ENCODE results near the gene ALPP. TPM values are rescaled to one million over a fixed set of nuclear protein-coding genes. Genes with fewer than 3 reads are reported as not detected.

Gene ALPP
- total and polyA plus RNA-seq, 2 of the 13 experiments (the other 11 are each of a cell fraction or from before 2014, with no cell fraction given): not detected

- TF ChIP-seq NFKB2 (CRISPR knock-in tag; IDR thresholded peaks at IDR 0.05; ENCODE audit: borderline replicate concordance): no peak
- no peak for TF ChIP-seq NFKBIZ (CRISPR knock-in tag; IDR thresholded peaks at IDR 0.05)
- TF ChIP-seq, protein P1, sequence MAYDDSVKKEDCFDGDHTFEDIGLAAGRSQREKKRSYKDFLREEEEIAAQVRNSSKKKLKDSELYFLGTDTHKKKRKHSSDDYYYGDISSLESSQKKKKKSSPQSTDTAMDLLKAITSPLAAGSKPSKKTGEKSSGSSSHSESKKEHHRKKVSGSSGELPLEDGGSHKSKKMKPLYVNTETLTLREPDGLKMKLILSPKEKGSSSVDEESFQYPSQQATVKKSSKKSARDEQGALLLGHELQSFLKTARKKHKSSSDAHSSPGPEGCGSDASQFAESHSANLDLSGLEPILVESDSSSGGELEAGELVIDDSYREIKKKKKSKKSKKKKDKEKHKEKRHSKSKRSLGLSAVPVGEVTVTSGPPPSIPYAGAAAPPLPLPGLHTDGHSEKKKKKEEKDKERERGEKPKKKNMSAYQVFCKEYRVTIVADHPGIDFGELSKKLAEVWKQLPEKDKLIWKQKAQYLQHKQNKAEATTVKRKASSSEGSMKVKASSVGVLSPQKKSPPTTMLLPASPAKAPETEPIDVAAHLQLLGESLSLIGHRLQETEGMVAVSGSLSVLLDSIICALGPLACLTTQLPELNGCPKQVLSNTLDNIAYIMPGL (CRISPR knock-in tag; IDR thresholded peaks at IDR 0.05; ENCODE audit: borderline replicate concordance in 1 of 2, low read depth in 1 of 2): no peak
- no peak for TF ChIP-seq YEATS2 (CRISPR knock-in tag; IDR thresholded peaks at IDR 0.05; ENCODE audit: borderline replicate concordance)
- no peak for TF ChIP-seq ZNF10 (CRISPR knock-in tag; IDR thresholded peaks at IDR 0.05; ENCODE audit: borderline replicate concordance, low read depth)
- no peak for TF ChIP-seq ZNF543 (CRISPR knock-in tag; IDR thresholded peaks at IDR 0.05)
- TF ChIP-seq, protein P2, sequence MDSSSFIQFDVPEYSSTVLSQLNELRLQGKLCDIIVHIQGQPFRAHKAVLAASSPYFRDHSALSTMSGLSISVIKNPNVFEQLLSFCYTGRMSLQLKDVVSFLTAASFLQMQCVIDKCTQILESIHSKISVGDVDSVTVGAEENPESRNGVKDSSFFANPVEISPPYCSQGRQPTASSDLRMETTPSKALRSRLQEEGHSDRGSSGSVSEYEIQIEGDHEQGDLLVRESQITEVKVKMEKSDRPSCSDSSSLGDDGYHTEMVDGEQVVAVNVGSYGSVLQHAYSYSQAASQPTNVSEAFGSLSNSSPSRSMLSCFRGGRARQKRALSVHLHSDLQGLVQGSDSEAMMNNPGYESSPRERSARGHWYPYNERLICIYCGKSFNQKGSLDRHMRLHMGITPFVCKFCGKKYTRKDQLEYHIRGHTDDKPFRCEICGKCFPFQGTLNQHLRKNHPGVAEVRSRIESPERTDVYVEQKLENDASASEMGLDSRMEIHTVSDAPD (CRISPR knock-in tag; IDR thresholded peaks at IDR 0.05): no peak
- Histone ChIP-seq H3K27ac (ENCODE audit: extremely low read length, insufficient read depth, low read length) (no peak overlapping the region), H3K9ac (ENCODE audit: insufficient read depth, low read depth, low read length) (no peak overlapping the region), H3K4me3 (replicated peaks in 1 of 3; ENCODE audit: insufficient read depth in 1 of 3, low read depth in 2 of 3, low read length in 3 of 3) (no peak overlapping the region), H3K27me3 (ENCODE audit: control insufficient read depth in 1 of 2, insufficient read depth in 2 of 2, low read length in 2 of 2) (peaks cover 12 to 83% of the 10 kb centered on the region in 2 experiments; a peak in 4 of 5 replicates), H3K4me2 (ENCODE audit: low read depth, low read length) (no peak overlapping the region), H3K9me3 (ENCODE audit: low read length) (no peaks in the 10 kb centered on the region), H3K4me1 (ENCODE audit: insufficient read depth, low read length) (no peaks in the 10 kb centered on the region), H2AFZ (ENCODE audit: low read length) (no peak overlapping the region), H3K79me2 (ENCODE audit: insufficient read depth, low read length) (no peaks in the 10 kb centered on the region), H4K20me1 (ENCODE audit: insufficient read depth, low read length) (no peaks in the 10 kb centered on the region), H3K36me3 (replicated peaks in 1 of 2; ENCODE audit: control insufficient read depth in 1 of 2, insufficient read depth in 2 of 2, low read length in 2 of 2) (no peaks in the 10 kb centered on the region)
- ATAC-seq (no peak), DNase-seq (ENCODE audit: low spot score) (no peak), FAIRE-seq (no peak)
- in situ Hi-C loops (cut with HindIII; ENCODE audit: extremely low pct_ligation_motif_present, low pct_unique_long_range_greater_than_20kb) (no loop called here), intact Hi-C loops (cut with micrococcal nuclease; ENCODE audit: unreplicated experiment) (no loop called here)
- ChIA-PET POLR2A (no interaction called here), CTCF (ENCODE audit: low intra/inter-chr PET ratio, low total read pairs) (no interaction called here)
- WGBS (ENCODE audit: low lambda C conversion rate): 33% methylated on average over 6 of the region's 6 CpGs
- no TSS peak for BruUV-seq (replicated peaks)
Measured at GRCh38 chr2:232389327-232389726, 10.8 kb downstream of the ALPP start.
